HG02938 (cell line): Measurements from ENCODE around the gene MYBPC3.
"Not testable (repeated sequence)": the region's sequence is repeated elsewhere in the genome, so short reads cannot be mapped to it uniquely, and the experiment has no call there.

Experiments
- ATAC-seq: cut with Tn5 transposase; IDR thresholded peaks from one replicate; pipeline ENCODE4 v1.9.1; 2021; ENCODE audit warnings: mild to moderate bottlenecking, moderate library complexity; ENCODE audit not compliant: unreplicated experiment

Gene MYBPC3

DNA sequence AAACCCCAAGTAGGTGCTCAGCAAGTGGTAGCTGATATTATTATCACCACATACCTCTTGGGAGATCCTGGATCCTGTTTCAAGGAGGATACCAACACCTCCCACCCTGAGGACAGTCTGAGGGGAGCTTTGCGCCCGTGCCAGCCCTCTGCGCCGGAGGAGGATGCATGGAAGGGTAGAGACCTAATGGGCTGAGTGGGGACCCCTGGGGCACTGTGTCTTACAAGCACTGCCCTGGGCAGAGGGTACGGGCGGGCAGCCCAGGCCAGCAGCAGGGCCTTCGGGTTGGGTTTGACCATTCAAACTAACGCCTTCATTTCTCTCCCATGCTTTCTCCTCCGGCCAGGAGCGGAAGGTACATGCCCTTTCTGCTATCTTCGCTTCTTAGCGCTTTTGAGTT is 26.3 kb downstream of the MYBPC3 start:
- ATAC-seq: no peak

DNA sequence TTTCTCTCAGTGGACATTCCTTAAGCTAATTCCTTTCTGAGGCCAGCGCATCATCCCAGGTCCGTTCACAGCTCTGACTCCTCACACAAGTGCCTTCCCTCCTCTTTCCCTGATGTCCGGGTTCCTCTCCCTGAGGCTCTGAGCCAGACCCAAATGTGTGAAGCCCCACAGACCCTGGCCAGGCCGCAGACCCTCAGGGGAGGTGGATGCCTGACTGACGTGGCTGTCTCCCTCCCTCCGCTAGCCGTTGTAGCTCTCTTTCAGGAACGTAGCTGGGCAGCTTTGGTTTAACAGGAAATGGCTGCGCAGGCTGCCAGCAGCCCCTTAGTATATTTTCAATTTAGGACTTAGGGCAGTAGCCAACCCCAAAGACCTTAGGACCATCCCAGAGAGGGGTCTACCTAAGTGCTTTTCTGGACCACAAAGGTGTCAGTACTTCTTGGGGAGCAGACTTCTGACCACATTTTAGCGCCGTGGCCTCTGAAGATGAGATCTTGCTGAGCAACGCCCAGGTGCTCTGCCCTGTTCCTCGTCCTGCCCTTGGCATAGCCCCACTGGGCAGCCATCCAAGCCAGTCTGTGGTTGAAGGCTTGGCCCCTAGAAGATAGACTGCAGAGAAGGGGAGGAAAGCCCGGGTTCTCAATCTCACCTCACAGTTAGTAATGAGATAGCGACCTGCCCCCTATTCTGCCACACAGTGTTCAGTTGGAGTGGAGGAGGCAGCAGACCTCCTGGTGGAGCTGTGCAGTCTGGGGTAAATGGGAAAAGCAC is 27.0 kb downstream of the MYBPC3 start:
- no peak for ATAC-seq

- no peak for ATAC-seq
Observed at GRCh38 chr11:47324520-47324919, 28.0 kb downstream of the MYBPC3 start.

DNA sequence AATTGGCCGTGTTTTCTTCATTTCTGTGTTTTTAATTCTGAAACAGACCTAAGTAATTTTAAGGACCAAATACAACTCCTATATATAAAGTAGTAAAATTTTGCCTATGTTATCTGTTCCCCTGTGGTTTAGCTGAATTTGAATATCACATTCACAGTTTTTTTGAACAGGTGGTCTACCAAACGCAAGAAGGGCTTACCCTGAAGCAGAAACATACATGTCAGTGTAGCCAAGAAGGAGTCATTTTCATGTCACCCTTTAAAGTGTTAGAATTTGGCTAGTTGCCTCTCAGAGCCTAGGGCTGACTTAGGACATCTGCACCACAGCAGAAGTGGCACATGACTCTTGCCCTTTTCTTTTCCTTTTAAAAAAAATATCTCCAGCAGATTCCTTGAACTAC is 34.3 kb downstream of the MYBPC3 start:
- ATAC-seq: no peak

DNA sequence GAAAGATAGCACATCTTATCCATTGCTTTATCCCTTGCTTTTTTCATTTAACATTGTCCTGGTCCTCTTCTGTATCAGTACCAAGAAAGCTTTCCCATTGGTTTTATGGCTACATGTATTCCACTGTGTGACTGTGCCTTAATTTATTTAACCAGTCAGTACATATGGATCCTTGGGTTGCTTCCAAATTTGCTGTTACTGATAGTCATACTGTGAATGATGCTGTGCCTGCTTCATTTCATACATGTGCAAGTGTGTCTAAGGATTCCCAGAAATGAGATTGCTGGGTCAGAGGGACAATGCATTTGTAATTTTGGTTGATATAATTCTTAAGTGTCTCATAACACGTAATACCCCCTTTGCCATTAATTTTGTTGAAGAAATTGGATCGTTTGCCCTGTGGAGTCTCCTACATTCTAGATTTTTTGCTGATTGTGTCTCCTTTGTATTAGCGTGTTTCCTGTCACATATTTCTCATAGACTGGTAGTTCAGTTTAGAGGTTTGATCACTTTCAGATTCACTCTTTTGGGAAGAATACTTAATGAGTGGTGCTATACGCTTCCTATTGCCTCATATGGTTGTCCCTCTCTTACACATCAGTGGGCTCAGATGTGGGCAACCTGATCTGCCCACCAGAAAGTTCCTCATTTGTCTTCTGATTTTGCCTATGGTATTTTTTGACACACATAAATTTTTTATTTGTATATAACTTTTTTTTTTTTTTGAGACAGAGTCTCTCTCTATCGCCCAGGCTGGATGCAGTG is 35.3 kb downstream of the MYBPC3 start:
- ATAC-seq: peak; percentile 73

GRCh38 chr11:47316501-47316900 is 36.0 kb downstream of the MYBPC3 start:
- not testable (repeated sequence) for ATAC-seq

DNA sequence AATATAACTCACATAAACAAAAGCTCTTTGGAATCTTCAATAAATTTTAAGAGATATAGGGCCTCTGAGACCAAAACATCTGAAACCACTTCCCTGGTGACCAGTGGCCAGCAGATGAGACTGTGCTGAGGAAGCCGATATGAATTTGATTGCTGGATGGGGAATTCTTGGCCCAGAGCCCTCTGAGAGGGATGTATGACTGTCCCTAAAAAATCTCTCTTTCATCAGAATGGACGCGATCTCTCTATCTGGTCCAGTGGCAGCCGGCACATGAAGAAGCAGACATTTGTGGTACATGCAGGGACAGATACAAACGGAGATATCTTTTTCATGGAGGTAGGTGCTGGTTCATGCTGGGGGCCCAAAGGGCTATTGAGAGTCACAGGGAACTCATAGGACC is 37.5 kb downstream of the MYBPC3 start:
- ATAC-seq: no peak

GRCh38 chr11:47308050-47308823 is 44.3 kb downstream of the MYBPC3 start:
- no peak for ATAC-seq

- no peak for ATAC-seq
Observed at GRCh38 chr11:47306484-47306844, 46.0 kb downstream of the MYBPC3 start.

DNA sequence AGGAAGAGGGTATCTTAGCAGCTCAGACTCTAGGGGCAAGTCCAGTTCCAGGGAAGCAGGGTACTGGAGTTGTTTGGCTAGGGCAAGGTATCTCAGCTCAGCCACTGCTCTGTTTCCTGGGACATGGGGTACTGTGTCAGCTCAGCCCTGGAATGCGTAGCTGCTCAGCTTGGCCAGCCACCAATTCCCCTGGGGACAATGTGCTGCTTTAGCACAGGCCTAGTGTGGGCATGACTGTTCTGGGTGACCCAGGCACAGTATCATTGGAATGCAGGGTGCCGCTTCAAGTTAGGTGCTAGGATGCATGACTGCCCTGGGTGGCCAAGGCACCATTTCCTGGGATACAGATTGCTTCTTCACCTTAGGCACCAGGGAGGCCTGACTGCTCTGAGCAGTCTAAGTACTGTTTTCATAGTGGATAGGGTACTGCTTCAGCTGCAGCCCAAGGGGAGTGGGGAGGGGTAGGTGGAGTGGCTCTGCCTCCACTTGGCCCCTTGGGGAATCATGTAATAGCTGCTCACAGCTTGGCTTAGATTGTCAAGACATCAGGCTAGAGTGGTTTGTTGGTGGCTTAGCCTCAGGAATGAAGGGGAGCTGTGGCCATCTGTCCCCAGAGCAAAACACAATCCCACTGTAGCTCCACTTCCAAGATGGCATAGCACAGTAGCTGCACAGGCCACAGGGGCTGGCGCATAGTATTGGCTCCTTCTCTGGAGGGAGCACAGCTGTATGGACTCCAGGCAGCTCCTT is 46.6 kb downstream of the MYBPC3 start:
- ATAC-seq: no peak

GRCh38 chr11:47302853-47303252 is 49.6 kb downstream of the MYBPC3 start:
- ATAC-seq: no peak

GRCh38 chr11:47299078-47299477 is 53.4 kb downstream of the MYBPC3 start:
- ATAC-seq: no peak

- no peak for ATAC-seq
Observed at GRCh38 chr11:47296045-47296444, 56.5 kb downstream of the MYBPC3 start.

DNA sequence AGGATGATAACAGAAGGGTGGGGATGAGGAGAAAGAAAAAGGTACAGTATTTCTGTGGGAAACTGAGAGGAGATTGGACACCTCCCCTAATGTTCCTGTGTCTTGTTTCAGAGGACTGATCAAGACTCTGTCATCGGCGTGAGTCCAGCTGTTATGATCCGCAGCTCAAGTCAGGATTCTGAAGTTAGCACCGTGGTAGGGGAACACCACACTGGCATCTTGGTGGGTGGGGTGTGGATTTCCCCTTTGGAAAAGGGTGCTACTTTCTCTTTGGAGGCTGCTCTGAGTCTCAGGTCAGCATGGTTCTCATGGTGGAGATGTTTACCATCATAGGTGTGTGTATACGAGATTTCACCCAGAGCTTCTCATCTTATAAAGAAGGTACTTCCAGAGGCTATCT is 57.1 kb downstream of the MYBPC3 start:
- no peak for ATAC-seq

- ATAC-seq: no peak
Observed at GRCh38 chr11:47289856-47290255, 62.6 kb downstream of the MYBPC3 start.

DNA sequence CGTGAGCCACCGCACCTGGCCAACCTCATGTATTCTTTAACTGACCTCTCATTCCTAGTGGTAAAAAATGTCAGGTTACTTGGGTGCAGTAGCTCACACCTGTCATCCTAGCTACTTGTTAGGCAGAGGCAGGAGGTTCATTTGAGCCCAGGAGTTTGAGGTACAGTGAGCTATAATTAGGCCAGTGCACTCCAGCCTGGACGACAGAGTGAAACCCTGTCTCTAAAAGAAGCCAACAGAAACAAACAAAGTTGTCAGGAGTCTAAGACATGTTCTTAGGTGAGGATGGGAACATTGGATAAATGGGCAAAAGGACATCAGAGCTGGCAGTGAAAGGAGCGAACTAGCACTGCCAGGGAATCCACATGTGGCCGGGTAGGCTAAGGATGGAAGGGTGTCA is 64.4 kb downstream of the MYBPC3 start:
- no peak for ATAC-seq

GRCh38 chr11:47285969-47286770 is 66.3 kb downstream of the MYBPC3 start:
- ATAC-seq: no peak

- no peak for ATAC-seq
Observed at GRCh38 chr11:47284151-47284550, 68.4 kb downstream of the MYBPC3 start.

DNA sequence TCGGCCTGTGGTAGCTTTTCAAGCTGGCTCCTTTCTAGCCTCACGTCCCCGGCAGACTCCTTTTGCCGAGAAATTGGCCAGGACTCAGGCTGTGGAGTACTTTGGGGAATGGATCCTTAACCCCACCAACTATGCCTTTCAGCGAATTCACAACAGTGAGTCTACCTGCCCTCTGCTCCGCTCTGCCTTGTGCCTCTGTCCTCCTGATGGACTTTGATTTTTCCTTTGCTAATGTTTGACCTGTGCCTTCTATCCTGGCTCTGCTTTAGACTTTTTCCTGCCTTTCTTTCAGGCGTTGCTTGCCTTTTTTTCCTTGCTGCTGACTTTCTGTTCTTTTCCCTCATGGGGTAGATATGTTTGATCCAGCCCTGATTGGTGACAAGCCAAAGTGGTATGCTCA is 70.0 kb downstream of the MYBPC3 start:
- no peak for ATAC-seq
